Mesenchymal stem cell (in vitro differentiated cells and primary cell): ENCODE measurements around the gene SPAG7.

Experiments used
- DNase-seq: peaks from one replicate; pipeline ENCODE4 v3.0.0-alpha.2; 2013
- H2AFZ ChIP-seq: one replicate; pipeline ENCODE4 v1.6.1; 2013; ENCODE audit warnings: low read depth, mild to moderate bottlenecking, control low read depth, inconsistent platforms, low read length, moderate library complexity
- H2AK5ac ChIP-seq: 2 replicates; pipeline ENCODE4 v1.6.1; 2013; ENCODE audit warnings: low read length, moderate library complexity, mild to moderate bottlenecking, inconsistent platforms; ENCODE audit not compliant: severe bottlenecking
- H2BK120ac ChIP-seq: one replicate; pipeline ENCODE4 v1.6.1; 2013; ENCODE audit warnings: low read depth, mild to moderate bottlenecking, inconsistent platforms, low read length, moderate library complexity
- H2BK12ac ChIP-seq, 2 experiments: one replicate each; pipeline ENCODE4 v1.6.1; 2013; ENCODE audit warnings: inconsistent platforms in 2 of 2, low read length in 2 of 2, mild to moderate bottlenecking in 2 of 2, moderate library complexity in 2 of 2, control low read depth in 1 of 2
- H2BK15ac ChIP-seq: one replicate; pipeline ENCODE4 v1.6.1; 2013; ENCODE audit warnings: mild to moderate bottlenecking, low read depth, inconsistent platforms; ENCODE audit not compliant: poor library complexity, severe bottlenecking
- H2BK5ac ChIP-seq: 2 replicates; pipeline ENCODE4 v1.6.1; 2013; ENCODE audit warnings: low read depth, mild to moderate bottlenecking, low read length, control low read depth, inconsistent platforms; ENCODE audit not compliant: poor library complexity, severe bottlenecking
- H3K14ac ChIP-seq, 2 experiments: one replicate each; pipeline ENCODE4 v1.6.1; 2013; ENCODE audit warnings: inconsistent platforms in 2 of 2, low read length in 2 of 2, control low read depth in 1 of 2, mild to moderate bottlenecking in 1 of 2, moderate library complexity in 1 of 2
- H3K18ac ChIP-seq, 2 experiments: one replicate each; pipeline ENCODE4 v1.6.1; 2013; ENCODE audit warnings: inconsistent platforms in 2 of 2, low read length in 2 of 2, control low read depth in 1 of 2, low read depth in 1 of 2, mild to moderate bottlenecking in 1 of 2
- H3K23ac ChIP-seq, 2 experiments: one replicate each; pipeline ENCODE4 v1.6.1; 2013; ENCODE audit warnings: inconsistent platforms in 2 of 2, low read length in 2 of 2, mild to moderate bottlenecking in 2 of 2, moderate library complexity in 2 of 2, control low read depth in 1 of 2
- H3K27ac ChIP-seq: 2 replicates; pipeline ENCODE4 v1.5.1; 2013; ENCODE audit warnings: mild to moderate bottlenecking, moderate library complexity, low read length, control low read depth, inconsistent platforms; ENCODE audit not compliant: poor library complexity, severe bottlenecking
- H3K27me3 ChIP-seq, 2 experiments: 2 replicates each; pipeline versions ENCODE4 v1.6.1 to v1.7.0; 2013; ENCODE audit warnings: low read length in 2 of 2, mild to moderate bottlenecking in 2 of 2, moderate library complexity in 2 of 2, control low read depth in 1 of 2, inconsistent platforms in 1 of 2; ENCODE audit not compliant: control insufficient read depth in 1 of 2, insufficient read depth in 1 of 2
- H3K36me3 ChIP-seq, 2 experiments: 2 replicates each; pipeline versions ENCODE4 v1.6.1 to v1.7.0; 2013; ENCODE audit warnings: low read length in 2 of 2, control low read depth in 1 of 2, inconsistent platforms in 1 of 2, low read depth in 1 of 2, mild to moderate bottlenecking in 1 of 2; ENCODE audit not compliant: insufficient read depth in 2 of 2, control insufficient read depth in 1 of 2
- H3K4ac ChIP-seq, 2 experiments: one replicate each; pipeline ENCODE4 v1.6.1; 2013; ENCODE audit warnings: inconsistent platforms in 2 of 2, low read length in 2 of 2, mild to moderate bottlenecking in 2 of 2, moderate library complexity in 2 of 2, control low read depth in 1 of 2, low read depth in 1 of 2
- H3K4me1 ChIP-seq: 2 replicates; pipeline ENCODE4 v1.6.1; 2013; ENCODE audit warnings: low read depth, low read length, control low read depth; ENCODE audit not compliant: control insufficient read depth, insufficient read depth
- H3K4me2 ChIP-seq: 2 replicates; pipeline ENCODE4 v1.6.1; 2013; ENCODE audit warnings: low read length, mild to moderate bottlenecking, inconsistent platforms; ENCODE audit not compliant: poor library complexity, severe bottlenecking
- H3K4me3 ChIP-seq, 2 experiments: 2 replicates each; pipeline versions ENCODE4 v1.5.1 to v1.7.0; 2013; ENCODE audit warnings: low read length in 2 of 2, mild to moderate bottlenecking in 2 of 2, control low read depth in 1 of 2, low read depth in 1 of 2; ENCODE audit not compliant: insufficient read depth in 1 of 2
- H3K79me1 ChIP-seq: replicated peaks from 2 replicates; pipeline ENCODE4 v1.6.1; 2013; ENCODE audit warnings: mild to moderate bottlenecking, control low read depth, low read length, inconsistent platforms; ENCODE audit not compliant: poor library complexity, severe bottlenecking
- H3K9ac ChIP-seq: 2 replicates; pipeline ENCODE4 v1.7.0; 2013; ENCODE audit warnings: mild to moderate bottlenecking, low read length, moderate library complexity
- H3K9me3 ChIP-seq: 2 replicates; pipeline ENCODE4 v1.7.0; 2013; ENCODE audit warnings: mild to moderate bottlenecking, low read length; ENCODE audit not compliant: control insufficient read depth
- H4K8ac ChIP-seq: one replicate; pipeline ENCODE4 v1.6.1; 2013; ENCODE audit warnings: inconsistent platforms, mild to moderate bottlenecking, low read length, moderate library complexity
- H4K91ac ChIP-seq: one replicate; pipeline ENCODE4 v1.6.1; 2013; ENCODE audit warnings: mild to moderate bottlenecking, low read length, inconsistent platforms
- WGBS: methylation state at CpG from one replicate; pipeline ENCODE4 v1.1.7; 2013; ENCODE audit warnings: mixed read lengths; 5-methylcytosine and 5-hydroxymethylcytosine counted together

Gene SPAG7

GRCh38 chr17:4960279-4960922 is 7.2 kb downstream of the SPAG7 start:
- no peak overlapping the region for H3K14ac ChIP-seq
- no peak overlapping the region for H2AFZ ChIP-seq
- peak overlapping the region in 1 of 2 experiments; percentile 25 for H2BK12ac ChIP-seq
- no peak overlapping the region for H2BK120ac ChIP-seq
- no peak overlapping the region for H2AK5ac ChIP-seq
- 92% methylated on average over 9 of the region's 9 CpGs for WGBS
- no peak overlapping the region for H2BK15ac ChIP-seq
- no peak overlapping the region for H3K18ac ChIP-seq
- peaks cover 1% of the 10 kb centered on the region for H3K4me1 ChIP-seq
- H3K9ac ChIP-seq = no peak overlapping the region
- no peak overlapping the region for H3K4me2 ChIP-seq
- no peak overlapping the region for H3K23ac ChIP-seq
- no peak for DNase-seq
- H3K9me3 ChIP-seq = no peaks in the 10 kb centered on the region
- H3K4me3 ChIP-seq = no peak overlapping the region
- no peak overlapping the region for H3K27ac ChIP-seq
- no peak overlapping the region for H4K8ac ChIP-seq
- no peak overlapping the region for H3K4ac ChIP-seq
- H4K91ac ChIP-seq = no peak overlapping the region
- H3K79me1 ChIP-seq = peaks cover 21% of the 10 kb centered on the region
- no peak overlapping the region for H2BK5ac ChIP-seq
- H3K36me3 ChIP-seq = peaks cover 33 to 37% of the 10 kb centered on the region in 2 experiments
- H3K27me3 ChIP-seq = no peaks in the 10 kb centered on the region

GRCh38 chr17:4959261-4959965 is 8.2 kb downstream of the SPAG7 start:
- H3K18ac ChIP-seq = no peak overlapping the region
- WGBS = 96% methylated on average over 17 of the region's 18 CpGs
- H3K36me3 ChIP-seq = peaks cover 29 to 35% of the 10 kb centered on the region in 2 experiments
- H4K91ac ChIP-seq = no peak overlapping the region
- H3K9ac ChIP-seq = no peak overlapping the region
- H3K23ac ChIP-seq = no peak overlapping the region
- no peak overlapping the region for H2BK5ac ChIP-seq
- no peaks in the 10 kb centered on the region for H3K27me3 ChIP-seq
- no peak overlapping the region for H2BK120ac ChIP-seq
- H2AK5ac ChIP-seq = no peak overlapping the region
- H3K4ac ChIP-seq = no peak overlapping the region
- H3K79me1 ChIP-seq = peaks cover 17% of the 10 kb centered on the region
- no peak overlapping the region for H2BK12ac ChIP-seq
- H3K9me3 ChIP-seq = no peaks in the 10 kb centered on the region
- no peak overlapping the region for H3K14ac ChIP-seq
- H3K4me3 ChIP-seq = no peak overlapping the region
- H3K4me1 ChIP-seq = peaks cover 1% of the 10 kb centered on the region
- no peak overlapping the region for H4K8ac ChIP-seq
- no peak overlapping the region for H3K4me2 ChIP-seq
- DNase-seq = no peak
- no peak overlapping the region for H2BK15ac ChIP-seq
- no peak overlapping the region for H3K27ac ChIP-seq
- H2AFZ ChIP-seq = no peak overlapping the region

- no peak overlapping the region for H3K4ac ChIP-seq
- no peak overlapping the region for H2BK15ac ChIP-seq
- no peak overlapping the region for H3K23ac ChIP-seq
- 99% methylated on average over 3 of the region's 3 CpGs for WGBS
- no peak overlapping the region for H3K27ac ChIP-seq
- H2BK5ac ChIP-seq = no peak overlapping the region
- peaks cover 9% of the 10 kb centered on the region for H3K4me1 ChIP-seq
- no peak overlapping the region for H3K4me2 ChIP-seq
- H2AK5ac ChIP-seq = no peak overlapping the region
- H3K9ac ChIP-seq = no peak overlapping the region
- H4K8ac ChIP-seq = no peak overlapping the region
- DNase-seq = no peak
- no peaks in the 10 kb centered on the region for H3K27me3 ChIP-seq
- H2AFZ ChIP-seq = no peak overlapping the region
- no peak overlapping the region for H4K91ac ChIP-seq
- H3K79me1 ChIP-seq = peaks cover 11% of the 10 kb centered on the region
- no peak overlapping the region for H3K14ac ChIP-seq
- no peak overlapping the region for H3K18ac ChIP-seq
- no peak overlapping the region for H2BK12ac ChIP-seq
- H2BK120ac ChIP-seq = no peak overlapping the region
- H3K4me3 ChIP-seq = no peak overlapping the region
- H3K9me3 ChIP-seq = no peaks in the 10 kb centered on the region
- H3K36me3 ChIP-seq = peaks cover 29 to 35% of the 10 kb centered on the region in 2 experiments
Observed at GRCh38 chr17:4958102-4958501, 9.5 kb downstream of the SPAG7 start.

GRCh38 chr17:4956493-4957061 is 11.0 kb downstream of the SPAG7 start:
- Histone ChIP-seq H3K18ac (no peak overlapping the region), H4K91ac (no peak overlapping the region), H3K27ac (no peak overlapping the region), H2BK5ac (no peak overlapping the region), H2BK15ac (no peak overlapping the region), H4K8ac (peak overlapping the region; percentile 56), H3K36me3 (peaks cover 27 to 35% of the 10 kb centered on the region in 2 experiments), H3K4me2 (no peak overlapping the region), H2AFZ (no peak overlapping the region), H2BK120ac (no peak overlapping the region), H3K9ac (no peak overlapping the region), H3K27me3 (no peaks in the 10 kb centered on the region), H3K79me1 (peaks cover 8% of the 10 kb centered on the region), H3K14ac (no peak overlapping the region), H3K4ac (no peak overlapping the region), H3K23ac (no peak overlapping the region), H2BK12ac (no peak overlapping the region), H3K4me3 (no peak overlapping the region), H3K9me3 (no peaks in the 10 kb centered on the region), H2AK5ac (no peak overlapping the region), H3K4me1 (peaks cover 17% of the 10 kb centered on the region)
- DNase-seq = no peak
- 87% methylated on average over 10 of the region's 10 CpGs for WGBS
